Vagina (tissue), 2 donors: ENCODE measurements around the gene LRMDA.

Experiments used
- POLR2A ChIP-seq, 2 donors: fragments of 450-650 bp; IDR thresholded peaks; one replicate each; pipeline ENCODE4 v1.6.1; 2017; ENCODE audit warnings: antibody characterized with exemption in 2 of 2, mild to moderate bottlenecking in 2 of 2, moderate library complexity in 2 of 2
- POLR2AphosphoS5 ChIP-seq, 2 donors: sonication (generic); formaldehyde crosslinking; IDR thresholded peaks; one replicate each; pipeline ENCODE4 v1.9.0; 2017; ENCODE audit warnings: antibody characterized with exemption in 2 of 2, mild to moderate bottlenecking in 2 of 2, low read depth in 1 of 2; ENCODE audit not compliant: insufficient read depth in 1 of 2

DNA sequence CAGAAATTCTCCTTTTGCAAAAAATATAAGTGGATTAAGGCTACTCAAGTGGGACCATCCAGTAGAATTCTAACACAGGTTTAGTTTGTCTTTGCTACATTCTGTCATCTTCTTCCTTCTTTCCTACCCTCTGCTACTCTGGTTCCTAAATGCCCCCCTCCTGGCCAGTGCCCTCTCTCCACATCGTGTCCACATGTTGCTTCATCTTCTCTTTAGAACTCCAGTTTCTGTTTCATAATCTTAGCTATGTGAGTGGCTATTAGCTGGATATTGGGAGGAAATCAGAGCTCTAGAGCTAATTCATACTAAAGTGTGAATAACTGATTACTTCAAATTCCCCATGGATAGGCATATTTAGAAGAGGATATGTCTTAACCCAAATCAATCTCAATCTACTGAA, 528.5 kb downstream of the LRMDA start:
- TF ChIP-seq POLR2A (IDR thresholded peaks at IDR 0.05) (no peak), POLR2AphosphoS5 (IDR thresholded peaks at IDR 0.05; ENCODE audit: insufficient read depth in 1 of 2, low read depth in 1 of 2) (no peak)
